HCT116 (cell line): Measurements from ENCODE around the gene GRAMD1C. TPM values are rescaled to one million over a fixed set of nuclear protein-coding genes. Genes with fewer than 3 reads are reported as not detected.
A peak's percentile ranks its signal among the peaks of the same experiment; 100 is the strongest.

Experiments used
- ATAC-seq: fragments of 200-7000 bp; cut with Tn5 transposase; 2 replicates; pipeline ENCODE4 v1.9.1; 2020; ENCODE audit warnings: mild to moderate bottlenecking, moderate library complexity
- BruUV-seq: library from RNA; stranded (reverse); fragments of 400-500 nt; replicated peaks from 2 replicates; lab custom pipeline; 2021; lab: Mats Ljungman, UMichigan
- CTCF ChIA-PET: fragments of 300-600 bp; sonication (Branson Sonifier 250); formaldehyde crosslinking; loops from one replicate; lab custom pipeline; 2021; ENCODE audit warnings: antibody characterized with exemption; lab: Charles Lee
- POLR2A ChIA-PET: fragments of 300-600, 350-600 bp; sonication (Branson Sonifier 250); formaldehyde crosslinking; loops from one replicate; lab custom pipeline; 2021; ENCODE audit warnings: antibody characterized with exemption; lab: Charles Lee
- RAD21 ChIA-PET, 2 experiments: fragments of 300-600 bp; sonication (Branson Sonifier 250); formaldehyde crosslinking; loops; one replicate each; lab custom pipeline; 2023; ENCODE audit warnings: low total read pairs in 2 of 2; ENCODE audit not compliant: uncharacterized antibody in 2 of 2, unreplicated experiment in 2 of 2, low non-redundant PET in 1 of 2; lab: Charles Lee
- DNase-seq: peaks from one replicate; pipeline ENCODE4 v3.0.0-alpha.2; 2010; ENCODE audit warnings: low read depth, low spot score
- H2AFZ ChIP-seq: fragments of 200-600 bp; shearing (Covaris generic), sonication (generic); 2 replicates; pipeline ENCODE4 v1.6.1; 2017; ENCODE audit warnings: low read depth, mixed run types, mixed read lengths, antibody characterized with exemption, low read length; ENCODE audit not compliant: poor library complexity, severe bottlenecking
- H3K27ac ChIP-seq: 2 replicates; pipeline ENCODE4 v1.5.1; 2012; ENCODE audit warnings: low read depth, low read length
- H3K27me3 ChIP-seq: fragments of 200-600 bp; sonication (generic); 2 replicates; pipeline ENCODE4 v1.6.1; 2016; ENCODE audit warnings: mixed run types, low read length, mixed read lengths; ENCODE audit not compliant: insufficient read depth
- H3K36me3 ChIP-seq, 2 experiments: fragments of 200-500 bp in 1 of 2; fragments of 200-600 bp in 1 of 2; sonication (Bioruptor generic) in 1 of 2; sonication (generic) in 1 of 2; 2 replicates each; pipeline versions ENCODE4 v1.5.1 to v1.6.1; 2014 to 2016; ENCODE audit warnings: low read length in 2 of 2, inconsistent platforms in 1 of 2, mixed read lengths in 1 of 2, mixed run types in 1 of 2; ENCODE audit not compliant: insufficient read depth in 2 of 2, control insufficient read depth in 1 of 2
- H3K4me1 ChIP-seq, 2 experiments: fragments of 200-600 bp in 1 of 2; sonication (generic) in 1 of 2; 2 replicates each; pipeline versions ENCODE4 v1.5.1 to v1.6.1; 2012 to 2017; ENCODE audit warnings: low read length in 2 of 2, inconsistent platforms in 1 of 2, mild to moderate bottlenecking in 1 of 2, mixed read lengths in 1 of 2, mixed run types in 1 of 2, moderate library complexity in 1 of 2; ENCODE audit not compliant: insufficient read depth in 2 of 2, control insufficient read depth in 1 of 2
- H3K4me2 ChIP-seq: fragments of 200-600 bp; sonication (generic); 2 replicates; pipeline ENCODE4 v1.6.1; 2017; ENCODE audit warnings: mixed run types, low read length, mixed read lengths
- H3K4me3 ChIP-seq, 2 experiments: fragments of 200-600 bp in 1 of 2; sonication (generic) in 1 of 2; replicated peaks in 1 of 2; 2 replicates each; pipeline ENCODE4 v1.5.1; 2011 to 2016; ENCODE audit warnings: low read length in 2 of 2, control low read depth in 1 of 2, low read depth in 1 of 2, mild to moderate bottlenecking in 1 of 2, mixed read lengths in 1 of 2, mixed run types in 1 of 2
- H3K79me2 ChIP-seq: fragments of 200-600 bp; sonication (generic); 2 replicates; pipeline ENCODE4 v1.6.1; 2017; ENCODE audit warnings: mild to moderate bottlenecking, mixed run types, low read length, moderate library complexity, mixed read lengths; ENCODE audit not compliant: insufficient read depth
- H3K9ac ChIP-seq: fragments of 200-600 bp; sonication (generic); 2 replicates; pipeline ENCODE4 v1.6.1; 2016; ENCODE audit warnings: low read length, mixed read lengths
- H3K9me2 ChIP-seq: fragments of 200-600 bp; sonication (generic), shearing (Covaris generic); 2 replicates; pipeline ENCODE4 v1.6.1; 2017; ENCODE audit warnings: mixed run types, mild to moderate bottlenecking, moderate library complexity; ENCODE audit not compliant: insufficient read depth
- H3K9me3 ChIP-seq, 2 experiments: fragments of 200-500 bp in 1 of 2; fragments of 200-600 bp in 1 of 2; sonication (Bioruptor generic) in 1 of 2; sonication (generic) in 1 of 2; 2 replicates each; pipeline ENCODE4 v1.6.1; 2014 to 2017; ENCODE audit warnings: low read length in 2 of 2, mixed read lengths in 2 of 2, inconsistent platforms in 1 of 2, low read depth in 1 of 2, mild to moderate bottlenecking in 1 of 2, mixed run types in 1 of 2, moderate library complexity in 1 of 2; ENCODE audit not compliant: control insufficient read depth in 1 of 2, insufficient read depth in 1 of 2
- H4K20me1 ChIP-seq: fragments of 200-600 bp; sonication (generic), shearing (Covaris generic); 2 replicates; pipeline ENCODE4 v1.6.1; 2017; ENCODE audit warnings: mixed run types, mild to moderate bottlenecking, moderate library complexity; ENCODE audit not compliant: insufficient read depth
- CBX3 ChIP-seq: IDR thresholded peaks from 2 replicates; pipeline ENCODE4 v1.6.1; 2012; ENCODE audit warnings: low read depth
- CEBPB ChIP-seq: IDR thresholded peaks from 2 replicates; pipeline ENCODE4 v1.6.1; 2012; ENCODE audit warnings: low read depth
- CTCF ChIP-seq, 3 experiments: fragments of 200-600 bp in 1 of 3; sonication (generic) in 1 of 3; IDR thresholded peaks in 2 of 3; conservative IDR thresholded peaks in 1 of 3; 2 replicates each; pipeline ENCODE4 v1.5.1; 2012 to 2017; ENCODE audit warnings: low read depth in 2 of 3, low read length in 2 of 3, antibody characterized with exemption in 1 of 3, borderline replicate concordance in 1 of 3, control low read depth in 1 of 3, mild to moderate bottlenecking in 1 of 3, mixed read lengths in 1 of 3, mixed run types in 1 of 3, moderate library complexity in 1 of 3; ENCODE audit not compliant: insufficient read depth in 1 of 3
- ELF1 ChIP-seq: IDR thresholded peaks from 2 replicates; pipeline ENCODE4 v1.6.1; 2012; ENCODE audit warnings: low read depth, borderline replicate concordance
- EZH2phosphoT487 ChIP-seq: fragments of 200-600 bp; IDR thresholded peaks from 2 replicates; pipeline ENCODE4 v1.6.1; 2018; ENCODE audit warnings: antibody characterized with exemption, borderline replicate concordance
- FOSL1 ChIP-seq: IDR thresholded peaks from 2 replicates; pipeline ENCODE4 v1.6.1; 2012; ENCODE audit warnings: low read depth
- POLR2A ChIP-seq: IDR thresholded peaks from 2 replicates; pipeline ENCODE4 v1.7.0; 2011; ENCODE audit warnings: borderline replicate concordance; ENCODE audit not compliant: insufficient read depth, insufficient read length; ENCODE audit errors: extremely low read depth
- RAD21 ChIP-seq: IDR thresholded peaks from 2 replicates; pipeline ENCODE4 v1.6.1; 2012; ENCODE audit warnings: low read depth, mild to moderate bottlenecking
- ZFX ChIP-seq: fragments of 450-650 bp; IDR thresholded peaks from 2 replicates; pipeline ENCODE4 v1.6.1; 2017
- intact Hi-C: fragments of 100-400 bp; cut with micrococcal nuclease; formaldehyde crosslinking; loops from 2 replicates; pipeline ENCODE4 v1.10.0; 2022
- total RNA-seq: library from RNA; stranded (reverse); gene quantifications from one replicate; pipeline ENCODE4 v1.2.1, GENCODE V29; 2021; ENCODE audit not compliant: unreplicated experiment

The GRAMD1C gene
- total RNA-seq, 1 experiment from 2014 or later, result 7.9 TPM

GRCh38 chr3:113834983-113835382, 3.6 kb upstream of the GRAMD1C start (continued):
- no peak for TF ChIP-seq CTCF (IDR thresholded peaks at IDR 0.05 in 2 of 3, conservative IDR thresholded peaks at IDR 0.05 in 1 of 3; ENCODE audit: borderline replicate concordance in 1 of 3, insufficient read depth in 1 of 3, low read depth in 2 of 3, low read length in 2 of 3)
- no peak for TF ChIP-seq CBX3
- TF ChIP-seq ELF1, result no peak
- no peak for TF ChIP-seq FOSL1
- TF ChIP-seq, all 23 proteins: peak for 0

- H2AFZ ChIP-seq, result peak overlapping the region; percentile 42
- no peak for ATAC-seq
- TF ChIP-seq CEBPB (no peak), ELF1 (no peak), POLR2A (no peak), EZH2phosphoT487 (no peak), ZFX (no peak), RAD21 (no peak), CBX3 (no peak)
- ChIA-PET RAD21 (no interaction called here), CTCF (interaction anchor here (2.6 kb wide), 1 partner anchor 74 kb away, joined by 17 read pairs; no protein-coding TSS in a partner anchor), POLR2A (no interaction called here)
- no peak overlapping the region for H3K27ac ChIP-seq
- DNase-seq, result no peak
- H3K4me3 ChIP-seq, result peak overlapping the region; percentile 66 to 74
- H3K9ac ChIP-seq, result peak overlapping the region; percentile 59; the same call in 1 of the 2 replicates
- H3K9me2 ChIP-seq, result no peaks in the 10 kb centered on the region
- H3K27me3 ChIP-seq, result no peaks in the 10 kb centered on the region
- intact Hi-C loops, result loop anchor here (2.0 kb wide), 1 partner anchor 103 kb away; no protein-coding TSS in a partner anchor
- H4K20me1 ChIP-seq, result no peaks in the 10 kb centered on the region
- H3K4me1 ChIP-seq, result peaks cover 0 to 15% of the 10 kb centered on the region in 2 experiments; a peak in 1 of 4 replicates
- H3K36me3 ChIP-seq, result no peaks in the 10 kb centered on the region
- H3K9me3 ChIP-seq, result no peaks in the 10 kb centered on the region
- no peaks in the 10 kb centered on the region for H3K79me2 ChIP-seq
- H3K4me2 ChIP-seq, result peak overlapping the region; percentile 79
- no TSS peak for BruUV-seq
Measured at GRCh38 chr3:113839551-113839950, 963 bp downstream of the GRAMD1C start.
